Measurements from ENCODE around the gene TBC1D23. TPM values are rescaled to one million over a fixed set of nuclear protein-coding genes. Genes with fewer than 3 reads are reported as not detected.

TBC1D23 gene
- total and polyA plus RNA-seq, 2 of the 13 experiments (the other 11 are each of a cell fraction or from before 2014, with no cell fraction given): 28.7 to 35.4 TPM

- TF ChIP-seq KLF11 (CRISPR knock-in tag; IDR thresholded peaks at IDR 0.05): no peak
- no peak for TF ChIP-seq GMEB2 (CRISPR knock-in tag; IDR thresholded peaks at IDR 0.05; ENCODE audit: low read depth)
- no peak for TF ChIP-seq AHR (CRISPR knock-in tag; IDR thresholded peaks at IDR 0.05)
- TF ChIP-seq ZNF543 (CRISPR knock-in tag; IDR thresholded peaks at IDR 0.05): no peak
- TF ChIP-seq ZNF430 (CRISPR knock-in tag; IDR thresholded peaks at IDR 0.05): no peak
- TF ChIP-seq BRCA1 (CRISPR knock-in tag; IDR thresholded peaks at IDR 0.05): no peak
- TF ChIP-seq PBX2 (CRISPR knock-in tag; IDR thresholded peaks at IDR 0.05): no peak
- TF ChIP-seq HOXA3 (CRISPR knock-in tag; IDR thresholded peaks at IDR 0.05): no peak
- no peak for TF ChIP-seq ZNF10 (CRISPR knock-in tag; IDR thresholded peaks at IDR 0.05; ENCODE audit: borderline replicate concordance, low read depth)
- TF ChIP-seq STAT6 (CRISPR knock-in tag; IDR thresholded peaks at IDR 0.05; ENCODE audit: borderline replicate concordance): no peak
- TF ChIP-seq NR1H2 (CRISPR knock-in tag; IDR thresholded peaks at IDR 0.05; ENCODE audit: borderline replicate concordance, low read depth): no peak
- no peak for TF ChIP-seq ZBTB1 (CRISPR knock-in tag; IDR thresholded peaks at IDR 0.05; ENCODE audit: borderline replicate concordance)
- no peak for TF ChIP-seq ZNF251 (CRISPR knock-in tag; IDR thresholded peaks at IDR 0.05)
- TF ChIP-seq ZKSCAN1 (IDR thresholded peaks at IDR 0.05; ENCODE audit: low read length): no peak
- no peak for TF ChIP-seq CSRNP1 (CRISPR knock-in tag; IDR thresholded peaks at IDR 0.05)
- peak in 1 of 2 experiments; percentile 20; a peak in 1 of 4 replicates for TF ChIP-seq KLF16 (CRISPR knock-in tag; IDR thresholded peaks at IDR 0.05)
- TF ChIP-seq KMT2B (CRISPR knock-in tag; IDR thresholded peaks at IDR 0.05): no peak
- no peak for TF ChIP-seq NFE2L1 (CRISPR knock-in tag; IDR thresholded peaks at IDR 0.05; ENCODE audit: borderline replicate concordance)
- no peak for TF ChIP-seq ZMYM3 (CRISPR knock-in tag; IDR thresholded peaks at IDR 0.05)
- TF ChIP-seq PBX3 (CRISPR knock-in tag; IDR thresholded peaks at IDR 0.05; ENCODE audit: borderline replicate concordance): no peak
- TF ChIP-seq ZNF670 (CRISPR knock-in tag; IDR thresholded peaks at IDR 0.05; ENCODE audit: borderline replicate concordance): no peak
- no peak for TF ChIP-seq POLR2A (IDR thresholded peaks at IDR 0.05; ENCODE audit: insufficient read depth in 1 of 2, low read depth in 2 of 2, low read length in 2 of 2)
- TF ChIP-seq ZNF782 (CRISPR knock-in tag; IDR thresholded peaks at IDR 0.05; ENCODE audit: borderline replicate concordance): no peak
- TF ChIP-seq SOX5 (CRISPR knock-in tag; IDR thresholded peaks at IDR 0.05; ENCODE audit: borderline replicate concordance): no peak
Observed at GRCh38 chr3:100254168-100254777, 6.5 kb upstream of the TBC1D23 start (continued).

All from HepG2 (cell line).